ENCODE measurements around the gene HTATIP2. TPM values are rescaled to one million over a fixed set of nuclear protein-coding genes. Genes with fewer than 3 reads are reported as not detected.

The HTATIP2 gene
- total RNA-seq, 1 experiment from 2014 or later = 54.5 TPM

Other genes starting within 250 kb of the HTATIP2 start
- not detected in 2 replicates for gene DBX1, start 203.2 kb upstream of the HTATIP2 start, total RNA-seq (2014; rRNA removed; shearing (Covaris generic))
- 14.6 and 18.3 TPM in 2 replicates for gene PRMT3, start 24.0 kb downstream of the HTATIP2 start, total RNA-seq (2014; rRNA removed; shearing (Covaris generic))
- not detected in 2 replicates for gene SLC6A5, start 235.9 kb downstream of the HTATIP2 start, total RNA-seq (2014; rRNA removed; shearing (Covaris generic))

All from RPMI7951 (cell line).